ENCODE results near the gene TBC1D7.

DNA sequence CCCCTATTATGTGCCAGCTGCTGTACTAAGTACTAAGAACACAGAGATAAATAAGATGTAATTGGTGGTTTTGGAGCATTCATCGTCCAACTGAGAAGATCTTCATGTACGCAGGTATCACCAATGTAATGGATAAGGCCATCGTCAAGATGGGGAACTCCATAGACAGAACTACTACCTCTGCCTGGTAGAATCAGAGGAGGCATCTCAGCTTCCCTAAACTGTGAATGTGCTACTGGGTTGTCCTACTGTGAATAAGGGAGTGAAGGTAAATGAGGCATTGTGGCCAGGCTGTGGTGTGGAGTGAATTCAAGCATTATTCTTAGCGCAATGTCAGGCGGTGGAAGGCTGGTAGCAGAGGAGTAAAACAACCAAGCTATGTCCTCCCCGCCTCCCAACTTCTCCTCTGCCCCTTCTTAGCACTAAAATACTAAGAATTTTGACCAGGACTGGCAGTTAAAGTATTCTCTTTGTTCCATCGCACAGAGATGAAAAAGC, 68.2 kb downstream of the TBC1D7 start:
- TF ChIP-seq CTCF (IDR thresholded peaks at IDR 0.05) (no peak), POLR2A (IDR thresholded peaks at IDR 0.05) (no peak)

Measured in uterus (tissue), 2 donors.